Measurements from ENCODE around the gene TMEM165.
"Not testable (repeated sequence)": the region's sequence is repeated elsewhere in the genome, so short reads cannot be mapped to it uniquely, and the experiment has no call there.

The TMEM165 gene, protein sequence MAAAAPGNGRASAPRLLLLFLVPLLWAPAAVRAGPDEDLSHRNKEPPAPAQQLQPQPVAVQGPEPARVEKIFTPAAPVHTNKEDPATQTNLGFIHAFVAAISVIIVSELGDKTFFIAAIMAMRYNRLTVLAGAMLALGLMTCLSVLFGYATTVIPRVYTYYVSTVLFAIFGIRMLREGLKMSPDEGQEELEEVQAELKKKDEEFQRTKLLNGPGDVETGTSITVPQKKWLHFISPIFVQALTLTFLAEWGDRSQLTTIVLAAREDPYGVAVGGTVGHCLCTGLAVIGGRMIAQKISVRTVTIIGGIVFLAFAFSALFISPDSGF

DNA sequence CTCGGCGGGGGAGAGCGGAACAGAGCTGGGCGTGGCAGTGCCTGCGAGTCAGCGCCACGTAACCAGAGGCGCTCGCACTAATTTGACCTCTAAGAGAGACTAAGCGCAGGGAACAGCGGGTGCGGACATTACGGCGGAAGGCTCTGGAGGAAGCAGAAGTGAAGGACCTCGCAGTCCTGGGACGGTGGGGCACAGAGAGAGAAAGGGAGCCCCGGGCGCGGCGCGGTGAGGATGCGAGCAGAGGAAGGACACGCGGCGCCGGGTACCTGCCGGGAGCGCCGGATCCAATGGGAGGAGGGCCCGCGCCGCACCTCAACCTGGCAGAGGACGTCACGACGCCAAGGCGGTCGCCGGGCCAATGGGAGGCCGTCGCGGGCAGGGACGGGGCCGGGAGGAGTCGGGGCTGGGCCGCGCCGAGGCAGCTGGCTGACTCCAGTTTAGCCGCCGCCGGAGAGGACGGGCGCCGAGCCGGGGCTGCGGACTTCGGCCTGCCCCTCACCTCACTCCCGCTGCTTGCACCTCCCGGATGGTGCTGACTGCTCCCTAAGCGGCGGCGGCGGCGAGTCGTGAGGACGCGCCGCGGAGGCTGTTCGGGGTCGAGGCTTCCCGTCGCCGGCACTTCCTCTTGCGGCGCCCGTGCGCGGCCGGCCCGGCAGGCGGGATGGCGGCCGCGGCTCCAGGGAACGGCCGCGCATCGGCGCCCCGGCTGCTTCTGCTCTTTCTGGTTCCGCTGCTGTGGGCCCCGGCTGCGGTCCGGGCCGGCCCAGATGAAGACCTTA lies at the start of gene TMEM165:
Gene TMEM165 (plus strand): TSS at position 429 of the 779 bp plus-strand sequence. CDS start 233 bp downstream, at position 662.
- peak; percentile 96 for DNase-seq

DNA sequence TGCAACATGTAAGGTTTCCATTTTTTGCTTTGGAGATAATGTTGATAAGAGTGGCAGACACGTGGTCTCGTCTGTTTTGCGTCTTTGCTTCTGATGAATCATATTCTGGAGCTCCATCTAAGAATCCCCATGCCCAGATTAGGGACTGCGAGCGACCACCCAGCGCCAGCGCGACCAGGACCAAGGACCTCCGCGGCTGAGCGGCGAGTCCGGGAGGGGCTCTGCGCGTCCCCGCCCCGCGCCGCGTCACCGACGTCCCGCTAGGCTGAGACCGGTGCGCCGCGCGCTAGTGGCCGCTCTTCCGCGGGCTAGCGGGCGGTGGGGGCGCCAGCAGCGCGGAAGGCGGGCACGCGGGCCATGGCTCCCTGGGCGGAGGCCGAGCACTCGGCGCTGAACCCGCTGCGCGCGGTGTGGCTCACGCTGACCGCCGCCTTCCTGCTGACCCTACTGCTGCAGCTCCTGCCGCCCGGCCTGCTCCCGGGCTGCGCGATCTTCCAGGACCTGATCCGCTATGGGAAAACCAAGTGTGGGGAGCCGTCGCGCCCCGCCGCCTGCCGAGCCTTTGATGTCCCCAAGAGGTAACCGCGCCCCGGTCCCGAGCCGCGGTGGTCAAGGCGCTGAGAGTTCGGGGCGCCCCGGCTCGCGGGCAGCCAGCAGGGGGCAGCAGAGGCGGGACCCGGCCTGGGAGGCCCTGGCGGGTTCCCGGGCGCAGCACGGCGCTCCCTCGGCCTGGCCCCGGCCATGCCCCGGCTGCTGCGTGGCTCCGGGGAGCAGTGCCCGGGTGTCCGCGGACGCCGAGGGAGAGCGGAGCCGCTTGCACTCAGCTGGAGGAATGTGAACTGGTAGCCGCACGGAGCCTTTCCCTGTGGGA lies 49.5 kb upstream of the TMEM165 start, which contains the start of gene SRD5A3:
Gene SRD5A3 (plus strand): TSS at position 263 of the 871 bp plus-strand sequence. CDS start 95 bp downstream, at position 358.
- DNase-seq, result peak; percentile 88

- DNase-seq, result no peak
Observed at GRCh38 chr4:55346851-55347255, 48.9 kb upstream of the TMEM165 start.

- peak; percentile 34 for DNase-seq
Observed at GRCh38 chr4:55347610-55348228, 48.0 kb upstream of the TMEM165 start.

DNA sequence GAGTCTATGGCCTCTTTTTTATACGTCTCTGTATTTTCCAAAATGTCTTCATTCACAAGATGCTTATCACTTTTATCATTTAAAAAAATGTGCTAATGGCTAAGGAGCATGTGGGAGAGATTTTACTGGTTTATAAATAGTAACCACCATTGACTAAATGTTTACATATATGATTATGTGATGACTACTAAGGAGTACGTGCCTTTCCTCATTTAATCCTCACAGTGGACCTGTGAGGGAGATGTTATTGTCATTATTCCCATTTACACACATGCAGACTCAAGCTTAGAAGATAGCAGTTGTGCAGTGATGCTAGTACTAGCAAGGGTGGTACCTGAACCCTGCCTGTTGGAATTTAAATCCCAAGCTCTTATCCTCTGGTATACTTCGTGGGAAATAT lies 47.3 kb upstream of the TMEM165 start:
- no peak for DNase-seq

- not testable (repeated sequence) for DNase-seq
Observed at GRCh38 chr4:55350870-55351269, 44.9 kb upstream of the TMEM165 start.

DNA sequence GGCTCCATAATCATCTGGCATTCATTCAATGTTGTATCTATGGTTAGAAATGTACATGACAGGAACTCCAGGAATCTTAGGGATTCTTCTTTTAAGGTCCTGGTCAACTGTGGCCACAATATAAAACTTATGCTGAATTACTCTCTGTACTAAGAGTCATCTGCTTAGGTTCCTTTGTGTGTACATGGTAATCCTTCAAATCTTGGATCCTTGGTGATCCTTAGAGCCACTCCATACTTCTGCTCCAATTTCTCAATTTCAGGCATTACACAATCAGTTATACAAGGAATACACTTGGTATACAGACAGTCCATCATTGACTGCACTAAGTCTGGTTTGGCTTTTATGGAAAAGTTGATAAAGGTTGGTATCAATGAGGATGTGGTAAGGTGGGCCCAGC lies 43.9 kb upstream of the TMEM165 start:
- DNase-seq, result no peak

DNA sequence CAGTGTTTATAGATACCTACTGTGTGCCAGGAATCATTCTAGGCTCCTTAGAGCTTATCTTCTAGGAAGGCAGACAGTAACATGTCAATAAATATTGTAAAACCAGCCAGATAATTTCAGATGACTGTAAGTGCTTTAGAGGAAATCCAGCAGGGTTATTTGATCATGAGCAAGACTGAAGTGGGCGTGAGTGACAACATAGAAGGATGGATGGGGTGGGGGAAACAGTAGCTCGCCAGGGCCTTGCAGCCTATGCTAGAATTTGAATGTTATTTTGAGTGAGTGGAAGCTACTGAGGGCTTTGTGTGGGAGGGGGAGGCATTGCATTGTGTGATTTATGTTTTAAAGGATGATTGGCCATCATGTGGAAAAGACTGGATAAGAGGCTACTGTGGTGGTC lies 43.0 kb upstream of the TMEM165 start:
- no peak for DNase-seq

- DNase-seq, result not testable (repeated sequence)
Observed at GRCh38 chr4:55353228-55353747, 42.5 kb upstream of the TMEM165 start.

DNA sequence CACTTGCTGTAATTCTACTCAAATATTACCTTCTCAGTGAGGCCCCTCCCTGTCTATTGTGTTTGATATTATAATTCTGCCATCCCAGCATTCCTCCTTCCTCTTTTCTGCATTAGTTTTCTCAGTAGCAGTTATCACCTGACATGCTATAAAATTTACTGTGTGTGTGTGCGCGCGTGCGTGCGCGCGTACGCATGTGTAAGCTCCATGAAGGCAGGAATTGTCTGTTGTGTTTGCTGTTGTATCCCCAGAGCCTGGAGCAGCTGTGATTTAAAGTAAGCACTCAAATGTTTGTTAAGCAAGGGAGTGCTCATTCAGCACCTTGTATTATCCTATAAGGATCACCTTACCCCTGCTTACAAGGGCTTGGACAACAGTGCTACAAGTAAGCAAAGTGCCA lies 41.1 kb upstream of the TMEM165 start:
- DNase-seq, result no peak

DNA sequence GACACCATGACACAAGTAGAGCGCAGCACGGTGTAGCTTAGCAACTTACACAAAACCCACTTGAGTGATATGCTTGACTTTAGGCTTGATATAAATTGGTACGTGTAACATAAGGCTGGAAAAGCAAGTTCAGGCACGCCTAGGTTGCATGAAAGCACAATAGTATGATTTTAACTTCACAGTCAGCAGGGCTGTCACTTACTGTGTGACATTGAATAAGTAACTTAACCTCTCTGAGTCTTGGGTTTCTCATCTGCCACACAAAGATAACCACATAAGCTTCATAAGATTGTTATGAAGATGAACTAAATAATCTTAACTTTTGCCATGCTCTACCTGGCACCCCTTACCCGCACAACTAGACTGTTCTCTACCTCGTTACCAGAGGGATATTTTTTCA lies 40.2 kb upstream of the TMEM165 start:
- no peak for DNase-seq

GRCh38 chr4:55356991-55357461 lies 38.7 kb upstream of the TMEM165 start:
- no peak for DNase-seq

- no peak for DNase-seq
Observed at GRCh38 chr4:55358246-55358645, 37.5 kb upstream of the TMEM165 start.

DNA sequence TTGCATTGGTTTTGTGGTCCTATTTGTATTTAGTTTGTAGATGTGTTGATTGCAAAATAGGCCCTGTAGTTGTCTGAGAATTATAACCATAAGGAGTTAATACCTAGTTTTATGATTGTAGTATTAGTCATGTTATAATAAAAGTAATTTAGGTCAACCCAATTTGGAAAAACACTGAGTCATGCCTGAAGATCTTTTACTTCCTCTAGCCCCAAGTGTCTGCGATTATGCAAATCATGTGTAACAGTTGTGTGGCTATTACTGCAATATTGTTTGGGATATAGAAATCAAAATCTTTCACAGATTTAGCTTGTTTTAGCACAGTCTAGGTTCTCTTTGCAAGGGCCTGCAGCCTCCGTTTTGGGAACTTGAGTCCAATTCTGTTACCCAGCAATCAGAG lies 37.1 kb upstream of the TMEM165 start:
- DNase-seq, result peak; percentile 62

DNA sequence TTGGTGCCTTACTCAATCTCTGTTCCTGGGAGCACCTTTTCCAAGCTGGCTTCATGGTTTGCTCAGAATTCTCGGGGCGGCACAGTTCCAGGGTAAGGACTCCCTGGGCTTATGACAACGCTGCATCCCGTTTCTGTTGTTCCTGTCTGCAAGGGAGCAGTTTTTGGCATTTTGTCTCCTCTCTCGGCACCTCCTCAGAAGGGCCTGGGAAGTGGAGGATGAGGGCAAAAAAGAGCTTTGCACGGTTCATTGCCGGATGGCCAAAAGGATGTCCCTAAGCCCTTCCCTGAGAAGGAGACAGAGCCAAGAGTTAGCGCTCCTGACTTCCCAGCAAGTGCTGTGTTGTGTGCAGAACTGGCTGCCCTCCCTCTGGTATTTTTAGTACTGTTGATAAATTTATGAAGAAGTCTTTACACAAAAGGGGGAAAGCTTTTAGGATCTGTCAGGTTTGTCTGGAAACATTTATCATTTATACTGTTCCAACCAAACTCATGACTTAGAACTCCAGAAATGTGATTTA lies 36.3 kb upstream of the TMEM165 start:
- no peak for DNase-seq

DNA sequence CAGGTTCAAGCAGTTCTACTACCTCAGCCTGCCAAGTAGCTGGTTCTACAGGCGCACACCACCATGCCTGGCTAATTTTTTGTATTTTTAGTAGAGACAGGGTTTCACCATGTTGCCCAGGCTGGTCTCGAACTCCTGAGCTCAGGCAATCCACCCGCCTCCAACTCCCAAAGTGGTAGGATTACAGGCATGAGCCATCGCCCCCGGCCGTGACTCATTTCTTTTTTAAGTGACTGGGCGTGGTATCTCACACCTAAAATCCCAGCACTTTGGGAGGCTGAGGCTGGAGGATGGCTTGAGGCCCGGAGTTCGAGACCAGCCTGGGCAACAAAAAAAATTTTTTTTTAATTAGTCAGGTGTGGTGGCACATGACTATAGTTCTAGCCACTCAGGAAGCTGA lies 32.8 kb upstream of the TMEM165 start:
- DNase-seq, result not testable (repeated sequence)

GRCh38 chr4:55363691-55364351 lies 31.9 kb upstream of the TMEM165 start:
- DNase-seq, result no peak

DNA sequence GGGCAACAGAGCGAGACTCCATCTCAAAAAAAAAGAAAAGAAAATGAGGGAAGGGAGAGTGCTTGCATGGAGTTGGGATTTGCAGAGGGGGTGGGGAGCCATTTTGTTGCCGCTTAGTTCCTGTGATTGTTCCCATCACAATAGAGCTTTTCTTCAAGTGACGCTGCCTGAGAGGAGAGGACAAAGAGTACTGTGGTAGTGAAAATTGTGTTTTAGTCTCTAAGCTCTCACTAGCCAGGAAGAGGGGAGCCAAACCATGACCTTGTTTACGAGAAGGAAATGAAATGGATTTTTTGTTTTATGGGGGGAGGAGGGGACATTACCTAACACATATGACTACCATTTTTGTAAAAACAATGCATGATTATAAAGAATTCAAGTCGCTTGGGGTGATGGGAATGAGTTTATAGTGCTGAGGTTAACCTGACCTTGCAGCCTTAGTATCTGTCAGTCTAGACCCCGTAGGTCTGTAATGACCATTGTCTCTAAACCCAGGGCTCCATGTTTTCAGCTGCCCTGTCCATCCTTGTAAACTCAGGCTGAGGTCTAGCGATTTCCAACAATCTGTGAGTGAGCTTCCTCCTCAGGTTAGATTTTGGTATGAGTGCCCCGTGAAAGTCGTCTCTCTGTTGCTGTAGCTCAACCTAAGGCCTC lies 30.9 kb upstream of the TMEM165 start:
- no peak for DNase-seq

DNA sequence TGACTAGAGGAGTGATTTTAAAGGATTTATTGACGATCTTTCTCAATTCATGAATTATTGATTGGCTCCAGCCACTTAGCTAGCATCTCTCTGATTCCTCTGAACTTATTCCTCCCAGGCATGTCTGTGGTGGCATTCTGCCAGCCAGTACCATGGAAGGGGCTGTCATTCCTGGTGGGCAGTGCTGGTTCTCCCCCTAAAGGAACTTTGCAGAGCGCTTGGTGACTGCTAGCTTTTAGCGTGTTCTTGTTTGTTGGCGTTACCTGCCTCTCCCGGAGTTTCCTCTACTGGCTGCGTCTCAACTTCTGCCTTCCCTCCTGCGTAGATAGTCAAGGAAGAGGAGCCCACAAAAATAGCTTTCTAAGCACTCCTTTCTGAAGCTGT lies 30.4 kb upstream of the TMEM165 start:
- DNase-seq, result no peak

DNA sequence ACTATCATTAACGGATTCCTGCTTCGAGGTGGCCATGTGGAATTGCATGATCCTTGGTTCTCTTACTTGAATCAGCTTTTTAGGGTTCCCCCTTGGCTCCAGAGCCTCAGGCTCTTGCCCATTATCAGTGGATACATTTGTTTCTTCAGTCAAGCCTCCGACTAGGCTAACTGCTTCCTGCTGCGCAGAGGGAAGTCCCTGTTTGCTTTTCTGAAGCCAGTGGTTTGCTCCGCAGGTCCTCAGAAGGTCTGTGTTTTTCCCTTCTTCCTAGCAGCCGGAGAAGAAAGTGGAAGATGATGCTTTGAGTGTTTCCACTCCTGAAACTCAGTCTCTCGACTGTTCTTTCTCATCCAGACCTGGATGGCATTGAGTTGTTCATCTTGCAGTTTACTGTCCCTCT lies 29.1 kb upstream of the TMEM165 start:
- no peak for DNase-seq
